Measurements from ENCODE around the gene RAB33B. TPM values are rescaled to one million over a fixed set of nuclear protein-coding genes. Genes with fewer than 3 reads are reported as not detected.
"Not testable (repeated sequence)": the region's sequence is repeated elsewhere in the genome, so short reads cannot be mapped to it uniquely, and the experiment has no call there.

The RAB33B gene
- total RNA-seq, 2 experiments from 2014 or later = 9.2 to 11.7 TPM

DNA sequence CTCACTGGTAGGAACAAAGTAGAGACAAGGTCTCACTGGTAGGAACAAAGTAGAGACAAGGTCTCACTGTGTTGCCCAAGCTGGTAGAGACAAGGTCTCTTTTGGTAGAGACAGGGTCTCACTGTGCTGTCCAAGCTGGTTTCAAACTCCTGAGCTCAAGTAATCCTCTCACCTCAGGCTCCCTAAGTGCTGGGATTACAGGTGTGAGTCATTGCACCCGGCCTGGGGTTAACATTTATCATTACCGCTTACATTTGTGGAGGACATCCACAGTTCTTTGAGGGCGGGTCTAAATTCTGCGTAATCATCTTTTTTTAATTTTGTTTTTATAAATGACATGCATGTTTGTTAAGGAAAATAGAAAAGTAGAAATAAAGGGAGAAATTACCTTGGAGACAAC is 12.0 kb downstream of the RAB33B start:
- Histone ChIP-seq H3K4me3 (ENCODE audit: low read depth, low read length, poor library complexity, severe bottlenecking) (no peak overlapping the region), H3K4me2 (ENCODE audit: low read length) (no peak overlapping the region), H3K9me3 (ENCODE audit: low read length) (peaks cover 11% of the 10 kb centered on the region; the same call in 1 of the 2 replicates), H2AFZ (ENCODE audit: low read length) (no peak overlapping the region), H3K4me1 (ENCODE audit: insufficient read depth, low read length, poor library complexity, severe bottlenecking) (no peaks in the 10 kb centered on the region), H4K20me1 (ENCODE audit: insufficient read depth, low read length) (no peaks in the 10 kb centered on the region), H3K9me2 (ENCODE audit: insufficient read depth, low read length) (no peaks in the 10 kb centered on the region), H3K79me2 (ENCODE audit: insufficient read depth, low read depth, low read length) (peaks cover 38% of the 10 kb centered on the region), H3K36me3 (ENCODE audit: insufficient read depth, low read length) (peaks cover 17% of the 10 kb centered on the region), H3K27ac (ENCODE audit: low read depth, low read length, poor library complexity, severe bottlenecking) (no peak overlapping the region)
- ChIA-PET POLR2A (interaction anchor here (1.4 kb wide), 1 partner anchor 10 kb away, joined by 4 read pairs; no protein-coding TSS in a partner anchor), CTCF (ENCODE audit: unreplicated experiment) (no interaction called here)
- no TSS peak for BruUV-seq (replicated peaks)
- intact Hi-C loops (cut with micrococcal nuclease; ENCODE audit: unreplicated experiment) = loop anchor here (1.0 kb wide), 1 partner anchor 31 kb away; no protein-coding TSS in a partner anchor
- DNase-seq (ENCODE audit: low spot score) = no peak
- no peak for TF ChIP-seq EZH2phosphoT487 (IDR thresholded peaks at IDR 0.05; ENCODE audit: borderline replicate concordance, low read depth, low read length)
- TF ChIP-seq, protein P1, sequence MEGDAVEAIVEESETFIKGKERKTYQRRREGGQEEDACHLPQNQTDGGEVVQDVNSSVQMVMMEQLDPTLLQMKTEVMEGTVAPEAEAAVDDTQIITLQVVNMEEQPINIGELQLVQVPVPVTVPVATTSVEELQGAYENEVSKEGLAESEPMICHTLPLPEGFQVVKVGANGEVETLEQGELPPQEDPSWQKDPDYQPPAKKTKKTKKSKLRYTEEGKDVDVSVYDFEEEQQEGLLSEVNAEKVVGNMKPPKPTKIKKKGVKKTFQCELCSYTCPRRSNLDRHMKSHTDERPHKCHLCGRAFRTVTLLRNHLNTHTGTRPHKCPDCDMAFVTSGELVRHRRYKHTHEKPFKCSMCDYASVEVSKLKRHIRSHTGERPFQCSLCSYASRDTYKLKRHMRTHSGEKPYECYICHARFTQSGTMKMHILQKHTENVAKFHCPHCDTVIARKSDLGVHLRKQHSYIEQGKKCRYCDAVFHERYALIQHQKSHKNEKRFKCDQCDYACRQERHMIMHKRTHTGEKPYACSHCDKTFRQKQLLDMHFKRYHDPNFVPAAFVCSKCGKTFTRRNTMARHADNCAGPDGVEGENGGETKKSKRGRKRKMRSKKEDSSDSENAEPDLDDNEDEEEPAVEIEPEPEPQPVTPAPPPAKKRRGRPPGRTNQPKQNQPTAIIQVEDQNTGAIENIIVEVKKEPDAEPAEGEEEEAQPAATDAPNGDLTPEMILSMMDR (conservative IDR thresholded peaks at IDR 0.05; ENCODE audit: low read length) = no peak

DNA sequence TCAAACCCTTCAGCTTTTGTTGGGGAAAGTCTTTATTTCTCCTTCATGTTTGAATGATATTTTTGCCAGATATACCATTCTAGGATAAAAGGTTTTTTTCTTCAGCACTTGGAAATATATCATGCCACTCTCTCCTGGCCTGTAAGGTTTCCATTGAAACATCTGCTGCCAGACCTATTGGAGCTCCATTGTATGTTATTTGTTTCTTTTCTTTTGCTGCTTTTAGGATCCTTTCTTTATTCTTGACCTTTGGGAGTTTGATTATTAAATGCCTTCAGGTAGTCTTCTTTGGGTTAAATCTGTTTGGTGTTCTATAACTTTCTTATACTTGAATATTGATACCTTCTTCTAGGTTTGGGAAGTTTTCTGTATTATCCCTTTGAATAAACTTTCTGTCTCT is 14.8 kb downstream of the RAB33B start:
- BruUV-seq (replicated peaks); H3K4me2 ChIP-seq (ENCODE audit: low read length); H3K27ac ChIP-seq (ENCODE audit: low read depth, low read length, poor library complexity, severe bottlenecking); intact Hi-C loops (cut with micrococcal nuclease; ENCODE audit: unreplicated experiment); H3K4me1 ChIP-seq (ENCODE audit: insufficient read depth, low read length, poor library complexity, severe bottlenecking); H2AFZ ChIP-seq (ENCODE audit: low read length); H3K4me3 ChIP-seq (ENCODE audit: low read depth, low read length, poor library complexity, severe bottlenecking); DNase-seq (ENCODE audit: low spot score); H4K20me1 ChIP-seq (ENCODE audit: insufficient read depth, low read length); H3K9me2 ChIP-seq (ENCODE audit: insufficient read depth, low read length); CTCF ChIA-PET (ENCODE audit: unreplicated experiment): not testable (repeated sequence)
- H3K79me2 ChIP-seq (ENCODE audit: insufficient read depth, low read depth, low read length) = peaks cover 28% of the 10 kb centered on the region
- POLR2A ChIA-PET = interaction anchor here (1.4 to 1.9 kb wide), 2 partner anchors 12 to 36 kb away, joined by 4 to 6 read pairs; no protein-coding TSS in a partner anchor
- peaks cover 26% of the 10 kb centered on the region; the same call in 1 of the 2 replicates for H3K9me3 ChIP-seq (ENCODE audit: low read length)
- peaks cover 22% of the 10 kb centered on the region for H3K36me3 ChIP-seq (ENCODE audit: insufficient read depth, low read length)

DNA sequence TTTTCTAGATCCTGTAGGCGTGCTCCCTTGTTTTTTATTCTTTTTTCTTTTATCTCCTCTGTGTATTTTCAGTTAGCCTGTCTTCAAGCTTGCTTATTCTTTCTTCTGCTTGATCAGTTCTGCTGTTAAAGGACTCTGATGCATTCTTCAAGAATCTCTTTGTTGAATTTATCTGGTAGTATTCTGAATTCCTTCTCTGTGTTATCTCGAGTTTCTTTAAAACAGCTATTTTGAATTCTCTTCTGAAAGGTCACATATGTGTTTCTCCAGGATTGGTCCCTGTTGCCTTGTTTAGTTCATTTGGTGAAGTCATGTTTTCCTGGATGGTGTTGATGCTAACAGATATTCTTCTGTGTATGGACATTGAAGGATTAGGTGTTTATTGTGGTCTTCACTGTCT is 15.3 kb downstream of the RAB33B start:
- no peak overlapping the region for H3K4me3 ChIP-seq (ENCODE audit: low read depth, low read length, poor library complexity, severe bottlenecking)
- H4K20me1 ChIP-seq (ENCODE audit: insufficient read depth, low read length) = no peaks in the 10 kb centered on the region
- no peak overlapping the region for H3K27ac ChIP-seq (ENCODE audit: low read depth, low read length, poor library complexity, severe bottlenecking)
- H3K9me3 ChIP-seq (ENCODE audit: low read length) = peaks cover 26% of the 10 kb centered on the region; the same call in 1 of the 2 replicates
- H3K36me3 ChIP-seq (ENCODE audit: insufficient read depth, low read length) = peaks cover 23% of the 10 kb centered on the region
- H3K4me2 ChIP-seq (ENCODE audit: low read length) = no peak overlapping the region
- H3K4me1 ChIP-seq (ENCODE audit: insufficient read depth, low read length, poor library complexity, severe bottlenecking) = no peaks in the 10 kb centered on the region
- no peak overlapping the region for H2AFZ ChIP-seq (ENCODE audit: low read length)
- no peak for TF ChIP-seq EZH2phosphoT487 (IDR thresholded peaks at IDR 0.05; ENCODE audit: borderline replicate concordance, low read depth, low read length)
- TF ChIP-seq, protein P1 (conservative IDR thresholded peaks at IDR 0.05; ENCODE audit: low read length) = no peak
- no peaks in the 10 kb centered on the region for H3K9me2 ChIP-seq (ENCODE audit: insufficient read depth, low read length)
- no peak for DNase-seq (ENCODE audit: low spot score)
- H3K79me2 ChIP-seq (ENCODE audit: insufficient read depth, low read depth, low read length) = peaks cover 23% of the 10 kb centered on the region
- intact Hi-C loops (cut with micrococcal nuclease; ENCODE audit: unreplicated experiment) = no loop called here
- no TSS peak for BruUV-seq (replicated peaks)
- CTCF ChIA-PET (ENCODE audit: unreplicated experiment) = no interaction called here
- POLR2A ChIA-PET = interaction anchor here (1.4 to 1.9 kb wide), 2 partner anchors 13 to 35 kb away, joined by 4 to 6 read pairs; no protein-coding TSS in a partner anchor

All from OCI-LY7 (cell line).